GM18505 (cell line): ENCODE measurements around the gene ARMS2.

Experiments
- ATAC-seq: cut with Tn5 transposase; IDR thresholded peaks from one replicate; pipeline ENCODE4 v1.9.1; 2021; ENCODE audit not compliant: unreplicated experiment
- POLR2A ChIP-seq: IDR thresholded peaks from 4 replicates; pipeline ENCODE4 v1.6.1; 2011; ENCODE audit warnings: borderline replicate concordance; ENCODE audit not compliant: insufficient read depth, insufficient read length; ENCODE audit errors: extremely low read depth

Gene ARMS2

DNA sequence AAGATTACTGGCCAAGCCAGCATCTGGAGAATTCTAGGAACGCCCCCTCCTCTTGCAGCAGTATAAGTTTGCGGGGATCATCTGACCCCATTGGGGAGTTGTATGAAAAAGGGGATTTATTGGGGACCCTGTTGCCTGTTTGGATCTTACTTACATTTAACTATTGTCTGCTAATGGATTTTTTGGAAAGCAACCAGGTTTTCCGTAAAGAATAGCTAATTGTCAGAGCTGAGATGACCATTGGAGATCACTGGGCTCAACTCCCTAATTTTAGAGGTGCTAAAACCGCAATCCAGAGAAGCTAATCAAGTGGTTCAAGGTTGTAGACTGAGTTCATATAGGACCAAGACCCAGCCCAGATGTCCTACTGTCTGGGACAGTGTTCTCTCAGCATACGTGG lies 45.7 kb downstream of the ARMS2 start:
- no peak for TF ChIP-seq POLR2A
- ATAC-seq, result no peak

DNA sequence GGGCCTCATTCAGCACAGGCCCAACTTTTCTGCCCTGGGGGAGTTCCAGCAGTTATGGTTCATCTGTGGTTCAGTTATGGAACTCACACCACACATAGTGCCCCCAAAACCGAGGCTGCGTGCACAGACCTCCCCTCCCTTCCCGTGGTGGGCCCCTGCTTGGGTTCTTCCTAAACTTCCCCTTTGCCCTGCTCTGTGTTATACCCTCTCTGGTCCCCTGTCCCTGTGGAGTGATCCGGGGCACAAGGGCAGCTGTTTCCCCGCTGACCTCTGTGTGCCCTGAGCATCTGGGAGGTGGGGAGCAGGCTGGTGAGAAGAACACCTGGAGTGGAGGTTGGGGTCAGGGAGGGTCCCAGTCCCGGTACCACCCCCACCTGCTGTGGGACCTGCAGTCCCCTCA lies 46.3 kb downstream of the ARMS2 start:
- no peak for TF ChIP-seq POLR2A
- no peak for ATAC-seq

DNA sequence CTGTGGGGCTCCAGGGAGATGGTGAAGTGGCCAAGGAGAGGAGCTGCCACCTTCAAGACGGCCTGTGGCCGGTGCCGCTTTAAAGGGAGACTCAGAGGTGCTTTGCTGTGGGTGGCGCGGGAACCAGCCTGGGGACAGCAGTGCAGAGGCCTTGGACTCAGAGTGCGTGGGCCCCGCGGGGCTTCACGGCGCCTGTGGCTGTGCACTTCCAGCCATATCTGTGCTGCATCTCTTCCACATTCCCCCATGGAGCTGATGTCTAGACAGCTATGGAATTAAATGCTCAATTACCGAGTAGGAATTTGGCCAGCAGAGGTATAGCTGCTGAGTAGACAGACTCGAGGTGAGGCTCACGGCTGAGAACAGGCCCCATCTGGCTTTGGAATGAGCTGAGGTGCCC lies 48.6 kb downstream of the ARMS2 start:
- ATAC-seq, result no peak
- no peak for TF ChIP-seq POLR2A

DNA sequence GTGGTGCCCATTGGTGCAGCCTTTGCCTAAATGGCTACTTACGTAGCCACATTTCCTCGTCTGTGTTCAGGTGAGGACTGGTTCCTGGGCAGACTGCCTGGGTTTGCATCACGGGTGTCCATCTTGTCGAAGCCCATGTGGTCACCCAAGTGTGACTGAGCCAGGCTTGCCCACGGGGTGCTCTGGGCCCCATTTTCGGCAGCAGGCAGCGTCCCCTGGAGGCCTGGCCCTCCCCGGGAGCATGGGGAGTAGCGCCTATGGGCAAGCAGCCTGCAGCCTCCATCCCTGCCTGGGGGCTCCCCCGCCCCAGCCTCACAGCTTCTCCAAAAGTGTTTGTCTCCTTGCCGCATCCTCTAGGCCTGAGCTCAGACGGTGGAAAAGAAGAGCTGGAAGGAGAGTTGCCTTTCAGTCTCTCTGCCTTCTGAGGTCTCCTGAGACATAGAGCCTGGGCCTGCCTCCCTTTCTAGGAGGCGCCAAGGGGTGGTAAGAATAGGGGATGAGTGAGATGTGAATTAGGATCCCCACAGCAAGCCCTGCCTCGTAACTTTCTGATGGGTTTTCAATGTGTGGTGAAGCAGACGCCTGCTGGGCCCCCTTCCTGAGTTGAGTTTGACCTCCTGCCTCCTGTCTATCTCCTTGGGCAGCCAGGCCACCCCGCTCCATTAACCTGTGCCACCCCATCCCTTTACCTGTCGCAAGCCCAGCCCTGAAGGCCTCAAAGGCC lies 49.6 kb downstream of the ARMS2 start:
- no peak for ATAC-seq
- TF ChIP-seq POLR2A, result no peak

DNA sequence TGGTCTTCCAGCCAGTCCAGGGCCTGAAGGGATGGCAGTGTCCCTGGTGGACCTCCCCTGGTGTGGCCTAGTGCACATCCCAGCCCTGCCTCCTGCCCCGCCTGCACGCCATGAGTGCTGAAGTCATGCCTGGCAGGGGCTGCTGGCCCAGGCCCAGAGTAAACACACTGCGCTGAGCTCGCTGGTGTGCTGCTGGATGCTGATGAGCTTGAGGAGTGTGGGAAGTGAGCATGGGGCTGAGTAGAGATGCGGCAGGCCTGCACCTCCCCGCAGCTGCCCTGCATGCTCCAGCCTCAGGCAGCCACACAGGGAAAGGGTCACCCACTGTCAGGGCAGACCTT lies 50.1 kb downstream of the ARMS2 start:
- no peak for ATAC-seq

DNA sequence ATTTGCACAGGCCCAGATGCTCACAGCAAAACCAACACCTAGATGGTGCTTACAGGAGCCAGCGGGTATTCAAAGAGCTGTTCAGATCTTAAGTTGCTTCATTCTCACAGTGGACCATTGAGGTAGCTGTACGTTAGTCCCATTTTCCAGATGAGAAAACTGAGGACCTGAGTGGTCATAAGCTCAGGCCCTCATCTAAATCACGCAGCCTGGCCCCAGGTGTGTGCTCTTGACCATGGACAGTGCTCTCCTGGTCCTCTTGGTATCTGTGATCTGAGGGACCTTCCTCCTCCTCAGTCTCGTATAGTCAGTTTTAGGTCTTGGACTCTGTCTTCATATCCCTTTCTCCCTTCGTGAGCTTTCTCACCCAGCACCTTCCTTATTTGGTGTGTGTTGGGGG lies 50.6 kb downstream of the ARMS2 start:
- TF ChIP-seq POLR2A, result no peak
- ATAC-seq, result no peak

More for the DNA sequence above, 50.1 kb downstream of the ARMS2 start:
- TF ChIP-seq POLR2A, result no peak

DNA sequence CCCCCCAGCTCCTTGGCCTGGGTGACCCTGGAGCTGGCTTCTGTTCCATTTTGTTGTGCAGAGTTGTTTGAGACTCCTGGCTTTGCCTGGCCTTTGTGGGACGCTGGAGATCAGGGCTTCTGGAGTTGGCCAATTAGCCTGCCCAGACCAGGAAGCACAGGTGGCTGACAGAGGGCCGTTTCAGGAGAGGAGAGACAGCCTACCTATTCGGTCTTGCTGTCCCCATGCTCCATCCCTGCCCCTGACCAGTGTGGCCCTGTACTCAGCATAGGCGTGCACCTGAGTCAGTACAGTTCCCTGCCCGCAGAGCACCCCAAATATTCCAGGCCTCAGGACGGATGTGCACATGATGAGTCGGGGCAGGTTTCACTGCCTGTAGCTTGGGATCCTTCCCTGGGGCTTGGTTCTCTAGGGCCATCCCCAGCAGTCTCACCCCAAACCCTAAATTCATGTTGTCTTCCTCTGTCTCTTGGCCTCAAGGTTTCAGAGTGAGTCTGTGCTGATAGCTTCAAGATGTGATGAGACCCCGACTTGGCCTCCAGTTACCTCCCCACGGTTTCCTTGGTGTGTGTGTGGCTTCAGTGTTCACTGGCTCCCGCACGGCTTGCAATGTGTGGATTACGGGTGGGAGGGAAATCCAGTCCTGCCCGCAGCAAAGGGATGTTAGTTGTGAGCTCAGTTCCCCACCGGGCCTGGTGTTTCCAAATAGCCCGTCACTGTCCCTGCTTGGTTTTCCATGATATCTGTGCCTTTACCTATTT lies 51.6 kb downstream of the ARMS2 start:
- ATAC-seq, result no peak
- no peak for TF ChIP-seq POLR2A
